Heart left ventricle (tissue), 16 donors: ENCODE data around the gene KRT16. TPM values are rescaled to one million over a fixed set of nuclear protein-coding genes. Genes with fewer than 3 reads are reported as not detected.

Experiments
- ATAC-seq, 4 donors: fragments of 200-7000 bp; cut with Tn5 transposase; one replicate each; pipeline ENCODE4 v1.9.1; 2020 to 2022; ENCODE audit warnings: moderate library complexity in 4 of 4, mild to moderate bottlenecking in 3 of 4, moderate number of reproducible peaks in 1 of 4
- DNase-seq, 5 donors: peaks; one replicate each; pipeline ENCODE4 v3.0.0-alpha.2; 2020
- H3K27ac ChIP-seq, 12 donors: fragments of 200-600 bp; sonication (generic) in 4 of 12; one replicate each; pipeline versions ENCODE4 v1.5.0 to v1.8.0; 2016 to 2022; ENCODE audit warnings: mild to moderate bottlenecking in 2 of 12
- H3K27me3 ChIP-seq, 9 donors: fragments of 200-600 bp; sonication (generic) in 2 of 9; one replicate each; pipeline versions ENCODE4 v1.5.1 to v1.8.0; 2016 to 2022; ENCODE audit warnings: mild to moderate bottlenecking in 3 of 9
- H3K36me3 ChIP-seq, 9 donors: fragments of 200-600 bp; sonication (generic) in 2 of 9; one replicate each; pipeline versions ENCODE4 v1.5.0 to v1.8.0; 2018 to 2022; ENCODE audit warnings: mild to moderate bottlenecking in 2 of 9
- H3K4me1 ChIP-seq, 12 donors: fragments of 200-600 bp; sonication (generic) in 4 of 12; one replicate each; pipeline versions ENCODE4 v1.5.0 to v1.8.0; 2016 to 2022; ENCODE audit warnings: mild to moderate bottlenecking in 3 of 12
- H3K4me3 ChIP-seq, 12 donors: fragments of 200-600 bp; sonication (generic) in 4 of 12; one replicate each; pipeline versions ENCODE4 v1.5.0 to v1.8.0; 2017 to 2022; ENCODE audit warnings: mild to moderate bottlenecking in 9 of 12, moderate library complexity in 4 of 12
- H3K9me3 ChIP-seq, 12 donors: fragments of 200-600 bp; sonication (generic) in 4 of 12; one replicate each; pipeline versions ENCODE4 v1.5.0 to v1.8.0; 2016 to 2022; ENCODE audit warnings: mild to moderate bottlenecking in 1 of 12
- POLR2A ChIP-seq, 2 donors: fragments of 450-650 bp; IDR thresholded peaks; one replicate each; pipeline ENCODE4 v1.6.1; 2017; ENCODE audit warnings: antibody characterized with exemption in 2 of 2, mild to moderate bottlenecking in 2 of 2, moderate library complexity in 2 of 2
- WGBS, 4 donors: extraction: QIAGEN DNeasy Blood & Tissue Kit in 2 of 4; methylation state at CpG; one replicate each; pipeline versions ENCODE4 v1.1.5 to v1.1.7; 2013 to 2018; 5-methylcytosine and 5-hydroxymethylcytosine counted together
- intact Hi-C, 10 donors: fragments of 100-400 bp; cut with DNase I; formaldehyde crosslinking; loops; one replicate each; pipeline versions ENCODE4 v1.11.1 to v1.14.2; 2022
- polyA plus RNA-seq, 2 donors: library from polyadenylated mRNA; stranded (reverse); fragments of 200-250 nt; gene quantifications; one replicate each; pipeline ENCODE4 v1.2.3, GENCODE V29; 2013
- total RNA-seq, 9 donors: library from RNA; depleted of rRNA in 2 of 9; stranded (reverse); fragments of >200 nt in 2 of 9; fragmentation: NEBNext Ultra II Directional in 3 of 9; extraction: Animal tissue kit (Norgen Biotek cat#: 25700) in 3 of 9; gene quantifications; one replicate each; pipeline versions ENCODE4 v1.1.0 to v1.2.4, GENCODE V29; 2016 to 2023
- TF ChIP-seq, protein P1 (sequence below), 12 donors: fragments of 200-600 bp; sonication (generic) in 4 of 12; IDR thresholded peaks; one replicate each; pipeline versions ENCODE4 v1.5.0 to v1.8.0; 2018 to 2022; ENCODE audit warnings: antibody characterized with exemption in 12 of 12, mild to moderate bottlenecking in 5 of 12
- donor health status: ischemic (EF 13 %, LVEDD 7.1; RV severe dilation, severe dysfunction).
- donor health status: healthy with polysubstance abuse.
- donor health status: DM: no; HTN: yes; CAD: no.
- donor health status: DM: no; HTN: no; CAD: no.
- donor health status: ischemic (EF 25% LVEDD 6.9; RV normal size, moderate dysfunction).
- donor health status: ischemic (EF 25% LVEDD 5.7; RV mildly dilated, moderate dysfunction).
- donor health status: healthy.
- donor health status: DM: yes; HTN: yes; CAD: no.
- donor health status: ischemic (EF 35%, LVEDD 5.7; RV mildly dilated, moderate dysfunction).
- donor health status: nonischemic (EF 11% LVEDD 7.7; RV severe dilation, severe dysfunction).
- donor health status: DM: yes; HTN: yes; CAD: no.
- donor health status: PGD.
- donor health status: ischemic (EF 29% LVEDD 5.4; RV normal size, mild dysfunction).
- donor health status: nonischemic (EF 23%, LVEDD 6.1; RV moderate dilation, normal function).

KRT16 gene
- total and polyA plus RNA-seq, 11 donors: 0.06 TPM; not detected in 10

DNA sequence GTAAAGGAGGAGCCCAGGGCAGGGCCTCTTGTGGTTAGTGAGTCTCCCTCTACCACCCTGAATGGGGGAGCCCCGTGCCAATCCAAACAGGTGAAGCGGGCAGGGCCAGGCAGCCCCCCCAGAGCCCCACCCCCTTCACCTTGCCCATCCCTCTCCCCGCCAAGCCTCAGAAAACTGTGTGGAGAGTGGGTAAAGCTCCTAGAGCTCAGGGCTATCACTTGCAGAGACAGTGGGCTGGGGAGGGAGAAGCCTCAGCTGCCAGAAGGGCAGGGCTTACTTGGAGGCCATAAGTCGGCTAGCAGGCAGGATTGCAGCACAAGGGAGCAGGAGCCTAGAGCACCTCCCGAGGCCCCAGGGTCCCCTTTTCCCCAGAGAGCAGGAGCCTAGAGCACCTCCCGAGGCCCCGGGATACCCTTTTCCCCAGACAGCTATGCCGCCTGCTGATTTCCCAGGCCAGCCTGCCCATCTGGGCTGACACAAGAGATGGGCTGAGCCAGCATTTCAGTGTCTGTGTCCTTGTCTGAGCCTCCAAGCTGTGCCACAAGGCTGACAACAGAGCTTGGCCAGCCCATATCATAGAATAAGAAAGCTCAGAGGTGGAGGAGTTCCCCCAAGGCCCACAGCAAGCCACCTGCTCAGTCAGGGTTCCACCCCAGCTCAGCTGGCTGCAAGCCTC, 19.1 kb downstream of the KRT16 start:
- Histone ChIP-seq H3K4me3 (no peak overlapping the region), H3K27me3 (peaks cover 0 to 36% (median 4%) of the 10 kb centered on the region in 9 donors), H3K27ac (no peak overlapping the region), H3K4me1 (no peaks in the 10 kb centered on the region), H3K36me3 (no peaks in the 10 kb centered on the region), H3K9me3 (no peaks in the 10 kb centered on the region)
- WGBS, 4 donors: 59 to 79% (median 63%) methylated on average over 8 of the region's 8 CpGs
- intact Hi-C loops: no loop called here
- TF ChIP-seq POLR2A (IDR thresholded peaks at IDR 0.05): no peak
- TF ChIP-seq, protein P1, sequence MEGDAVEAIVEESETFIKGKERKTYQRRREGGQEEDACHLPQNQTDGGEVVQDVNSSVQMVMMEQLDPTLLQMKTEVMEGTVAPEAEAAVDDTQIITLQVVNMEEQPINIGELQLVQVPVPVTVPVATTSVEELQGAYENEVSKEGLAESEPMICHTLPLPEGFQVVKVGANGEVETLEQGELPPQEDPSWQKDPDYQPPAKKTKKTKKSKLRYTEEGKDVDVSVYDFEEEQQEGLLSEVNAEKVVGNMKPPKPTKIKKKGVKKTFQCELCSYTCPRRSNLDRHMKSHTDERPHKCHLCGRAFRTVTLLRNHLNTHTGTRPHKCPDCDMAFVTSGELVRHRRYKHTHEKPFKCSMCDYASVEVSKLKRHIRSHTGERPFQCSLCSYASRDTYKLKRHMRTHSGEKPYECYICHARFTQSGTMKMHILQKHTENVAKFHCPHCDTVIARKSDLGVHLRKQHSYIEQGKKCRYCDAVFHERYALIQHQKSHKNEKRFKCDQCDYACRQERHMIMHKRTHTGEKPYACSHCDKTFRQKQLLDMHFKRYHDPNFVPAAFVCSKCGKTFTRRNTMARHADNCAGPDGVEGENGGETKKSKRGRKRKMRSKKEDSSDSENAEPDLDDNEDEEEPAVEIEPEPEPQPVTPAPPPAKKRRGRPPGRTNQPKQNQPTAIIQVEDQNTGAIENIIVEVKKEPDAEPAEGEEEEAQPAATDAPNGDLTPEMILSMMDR (IDR thresholded peaks at IDR 0.05): no peak
- DNase-seq: peak in 1 of 5 donors; percentile 54
- no peak for ATAC-seq

- ATAC-seq: no peak
- 73 to 83% (median 76%) methylated on average over 12 of the region's 12 CpGs for WGBS, 4 donors
- Histone ChIP-seq H3K4me1 (no peaks in the 10 kb centered on the region), H3K9me3 (no peaks in the 10 kb centered on the region), H3K36me3 (no peaks in the 10 kb centered on the region), H3K4me3 (no peak overlapping the region), H3K27ac (no peak overlapping the region), H3K27me3 (peaks cover 0 to 36% (median 4%) of the 10 kb centered on the region in 9 donors)
- TF ChIP-seq, protein P1 (IDR thresholded peaks at IDR 0.05): no peak
- no peak for TF ChIP-seq POLR2A (IDR thresholded peaks at IDR 0.05)
- intact Hi-C loops: no loop called here
- peak in 1 of 5 donors; percentile 21 for DNase-seq
Observed at GRCh38 chr17:41592601-41593305, 19.8 kb downstream of the KRT16 start.

DNA sequence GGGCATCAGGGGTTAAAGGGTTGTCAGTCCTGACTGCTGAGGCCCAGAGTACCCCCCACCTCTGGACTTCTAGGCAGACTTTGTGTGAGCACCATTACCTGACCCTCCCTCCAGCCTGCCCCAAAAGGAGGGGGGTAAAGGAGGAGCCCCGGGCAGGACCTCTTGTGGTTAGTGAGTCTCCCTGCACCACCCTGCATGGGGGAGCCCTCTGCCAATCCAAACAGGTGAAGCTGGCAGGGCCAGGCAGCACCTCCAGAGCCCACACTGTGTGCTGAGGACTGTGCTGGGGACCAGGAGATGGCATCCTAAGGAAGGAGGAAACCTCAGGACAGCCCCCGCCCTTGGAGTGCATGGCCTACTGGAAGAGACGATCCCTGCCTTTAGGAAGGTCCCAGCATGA, 23.3 kb downstream of the KRT16 start:
- Histone ChIP-seq H3K27me3 (peaks cover 0 to 41% (median under 1%) of the 10 kb centered on the region in 9 donors), H3K4me3 (no peak overlapping the region), H3K4me1 (no peaks in the 10 kb centered on the region), H3K27ac (no peak overlapping the region), H3K9me3 (no peaks in the 10 kb centered on the region), H3K36me3 (no peaks in the 10 kb centered on the region)
- 62 to 84% (median 74%) methylated on average over 2 to 3 of the region's 3 CpGs for WGBS, 4 donors
- no peak for ATAC-seq
- DNase-seq: peak in 1 of 5 donors; percentile 33
- TF ChIP-seq, protein P1 (IDR thresholded peaks at IDR 0.05): no peak
- TF ChIP-seq POLR2A (IDR thresholded peaks at IDR 0.05): no peak
- intact Hi-C loops: loop anchor here in 1 of 10 donors (10.0 kb wide), 1 partner anchor 56 kb away; no protein-coding TSS in a partner anchor

- peaks cover 0 to 35% (median 0%) of the 10 kb centered on the region in 9 donors for H3K27me3 ChIP-seq
- 64 to 78% (median 70%) methylated on average over 4 to 8 of the region's 8 CpGs for WGBS, 4 donors
Observed at GRCh38 chr17:41588126-41588810, 24.3 kb downstream of the KRT16 start.

More at GRCh38 chr17:41588126-41588810, 24.3 kb downstream of the KRT16 start:
- ATAC-seq: no peak
- H3K36me3 ChIP-seq: no peaks in the 10 kb centered on the region
- TF ChIP-seq POLR2A (IDR thresholded peaks at IDR 0.05): no peak
- TF ChIP-seq, protein P1 (IDR thresholded peaks at IDR 0.05): no peak
- no peaks in the 10 kb centered on the region for H3K9me3 ChIP-seq
- no peak overlapping the region for H3K27ac ChIP-seq
- H3K4me3 ChIP-seq: no peak overlapping the region
- DNase-seq: no peak
- intact Hi-C loops: loop anchor here in 1 of 10 donors (10.0 kb wide), 1 partner anchor 57 kb away; no protein-coding TSS in a partner anchor
- H3K4me1 ChIP-seq: no peaks in the 10 kb centered on the region
